Trophoblast cell (in vitro differentiated cells and primary cell): ENCODE results near the gene PGF.
"Not testable (repeated sequence)": the region's sequence is repeated elsewhere in the genome, so short reads cannot be mapped to it uniquely, and the experiment has no call there.

Experiments used
- DNase-seq, 2 donors: peaks; one replicate each; pipeline ENCODE4 v3.0.0-alpha.2; 2016
- H2AFZ ChIP-seq: 2 replicates; pipeline ENCODE4 v1.6.1; 2013; ENCODE audit warnings: low read length, moderate library complexity, mild to moderate bottlenecking; ENCODE audit not compliant: insufficient read depth, poor library complexity
- H2AK5ac ChIP-seq: 2 replicates; pipeline ENCODE4 v1.6.1; 2013; ENCODE audit warnings: mild to moderate bottlenecking, low read length
- H2BK120ac ChIP-seq: 2 replicates; pipeline ENCODE4 v1.6.1; 2013; ENCODE audit warnings: low read length, mild to moderate bottlenecking, moderate library complexity; ENCODE audit not compliant: insufficient read depth, poor library complexity
- H2BK12ac ChIP-seq: 2 replicates; pipeline ENCODE4 v1.6.1; 2013; ENCODE audit warnings: mild to moderate bottlenecking, low read length, moderate library complexity
- H2BK5ac ChIP-seq: 2 replicates; pipeline ENCODE4 v1.6.1; 2013; ENCODE audit warnings: low read length, low read depth, moderate library complexity, mild to moderate bottlenecking; ENCODE audit not compliant: poor library complexity
- H3K14ac ChIP-seq: 2 replicates; pipeline ENCODE4 v1.6.1; 2013; ENCODE audit warnings: mild to moderate bottlenecking, low read length
- H3K18ac ChIP-seq: 2 replicates; pipeline ENCODE4 v1.6.1; 2013; ENCODE audit warnings: mild to moderate bottlenecking, low read length
- H3K23ac ChIP-seq: 2 replicates; pipeline ENCODE4 v1.6.1; 2013; ENCODE audit warnings: low read length
- H3K27ac ChIP-seq: 2 replicates; pipeline ENCODE4 v1.5.1; 2013; ENCODE audit warnings: low read depth, mild to moderate bottlenecking, inconsistent platforms, low read length, moderate library complexity
- H3K27me3 ChIP-seq: 2 replicates; pipeline ENCODE4 v1.6.1; 2013; ENCODE audit warnings: inconsistent platforms, mild to moderate bottlenecking, low read length, moderate library complexity; ENCODE audit not compliant: insufficient read depth
- H3K36me3 ChIP-seq, 2 experiments: 1 replicate in 1 of 2; 2 replicates in 1 of 2; pipeline ENCODE4 v1.6.1; 2013; ENCODE audit warnings: low read length in 2 of 2, mild to moderate bottlenecking in 2 of 2, moderate library complexity in 1 of 2; ENCODE audit not compliant: insufficient read depth in 2 of 2, control insufficient read depth in 1 of 2
- H3K4ac ChIP-seq: 2 replicates; pipeline ENCODE4 v1.6.1; 2013; ENCODE audit warnings: low read depth, mild to moderate bottlenecking, low read length, moderate library complexity
- H3K4me1 ChIP-seq, 2 experiments: 1 replicate in 1 of 2; 2 replicates in 1 of 2; pipeline ENCODE4 v1.6.1; 2013; ENCODE audit warnings: low read length in 2 of 2, mild to moderate bottlenecking in 2 of 2, moderate library complexity in 1 of 2; ENCODE audit not compliant: insufficient read depth in 2 of 2, control insufficient read depth in 1 of 2
- H3K4me2 ChIP-seq: 2 replicates; pipeline ENCODE4 v1.6.1; 2013; ENCODE audit warnings: inconsistent platforms, mild to moderate bottlenecking, low read length, moderate library complexity
- H3K4me3 ChIP-seq: 2 replicates; pipeline ENCODE4 v1.5.1; 2013; ENCODE audit warnings: mild to moderate bottlenecking, low read depth, low read length, inconsistent platforms
- H3K79me1 ChIP-seq: one replicate; pipeline ENCODE4 v1.6.1; 2013; ENCODE audit warnings: low read length
- H3K79me2 ChIP-seq: 2 replicates; pipeline ENCODE4 v1.6.1; 2013; ENCODE audit warnings: low read length, mild to moderate bottlenecking; ENCODE audit not compliant: control insufficient read depth, insufficient read depth, poor library complexity
- H3K9ac ChIP-seq: 2 replicates; pipeline ENCODE4 v1.6.1; 2013; ENCODE audit warnings: mild to moderate bottlenecking, low read length
- H3K9me3 ChIP-seq: 2 replicates; pipeline ENCODE4 v1.6.1; 2013; ENCODE audit warnings: low read depth, mild to moderate bottlenecking, control low read depth, inconsistent platforms, low read length; ENCODE audit not compliant: insufficient read depth
- H4K12ac ChIP-seq: 2 replicates; pipeline ENCODE4 v1.6.1; 2013; ENCODE audit warnings: low read depth, mild to moderate bottlenecking, low read length, moderate library complexity
- H4K8ac ChIP-seq: 2 replicates; pipeline ENCODE4 v1.6.1; 2013; ENCODE audit warnings: low read depth, mild to moderate bottlenecking, low read length, moderate library complexity
- H4K91ac ChIP-seq: one replicate; pipeline ENCODE4 v1.6.1; 2013; ENCODE audit warnings: low read depth, mild to moderate bottlenecking, low read length, moderate library complexity
- WGBS: extraction: QIAGEN DNeasy Blood & Tissue Kit; methylation state at CpG from one replicate; pipeline ENCODE4 v1.1.7; 2013; ENCODE audit warnings: missing lambda C conversion rate; ENCODE audit not compliant: insufficient read length, insufficient coverage; ENCODE audit errors: extremely low coverage; 5-methylcytosine and 5-hydroxymethylcytosine counted together

PGF gene

DNA sequence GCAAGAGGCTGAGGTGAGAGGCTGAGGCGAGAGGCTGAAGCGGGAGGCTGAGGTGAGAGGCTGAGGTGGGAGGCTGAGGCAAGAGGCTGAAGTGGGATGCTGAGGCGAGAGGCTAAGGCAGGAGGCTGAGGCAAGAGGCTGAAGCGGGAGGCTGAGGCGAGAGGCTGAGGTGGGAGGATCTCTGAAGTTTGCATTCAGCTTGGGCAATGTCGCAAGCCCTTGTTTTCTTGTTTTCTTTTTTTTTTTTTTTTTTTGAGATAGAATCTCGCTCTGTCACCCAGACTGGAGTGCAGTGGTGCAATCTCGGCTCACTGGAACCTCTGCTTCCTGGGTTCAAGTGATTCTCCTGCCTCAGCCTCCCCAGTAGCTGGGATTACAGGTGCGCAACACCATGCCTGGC, 23.7 kb downstream of the PGF start:
- H3K79me2 ChIP-seq, H2BK5ac ChIP-seq, H3K4ac ChIP-seq, H3K36me3 ChIP-seq, DNase-seq, H3K18ac ChIP-seq, H3K27me3 ChIP-seq, H3K79me1 ChIP-seq, H4K12ac ChIP-seq, H3K9me3 ChIP-seq, H3K4me2 ChIP-seq, H4K8ac ChIP-seq, H3K27ac ChIP-seq, H3K4me1 ChIP-seq, H2AFZ ChIP-seq, H3K14ac ChIP-seq, H3K23ac ChIP-seq, H2BK12ac ChIP-seq, H3K9ac ChIP-seq, H2AK5ac ChIP-seq, H2BK120ac ChIP-seq, H4K91ac ChIP-seq, H3K4me3 ChIP-seq: not testable (repeated sequence)
- no CpG with 5 or more reads among the region's 9 CpGs for WGBS

DNA sequence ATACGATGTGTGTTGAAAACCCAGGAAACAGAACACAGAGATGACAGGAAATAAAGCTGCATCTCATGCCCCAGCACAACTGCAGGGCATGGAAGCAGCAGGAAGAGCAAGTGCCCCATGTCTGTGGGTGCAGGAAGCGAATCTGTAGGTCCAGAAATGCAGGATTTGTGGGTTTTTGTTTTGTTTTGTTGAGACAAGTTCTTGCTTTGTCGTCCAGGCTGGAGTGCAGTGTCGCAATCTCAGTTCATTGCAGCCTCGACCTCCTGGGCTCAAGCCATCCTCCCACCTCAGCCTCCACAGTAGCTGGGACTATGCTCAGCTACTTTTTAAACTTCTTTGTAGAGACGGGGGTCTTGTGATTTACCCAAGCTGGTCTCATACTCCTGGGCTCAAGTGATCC, 26.2 kb downstream of the PGF start:
- no peak overlapping the region for H3K4me3 ChIP-seq
- no CpG with 5 or more reads among the region's 6 CpGs for WGBS
- no peaks in the 10 kb centered on the region for H3K9me3 ChIP-seq
- no peak overlapping the region for H3K27ac ChIP-seq
- H2AFZ ChIP-seq = no peak overlapping the region
- no peak overlapping the region for H3K9ac ChIP-seq
- H3K79me2 ChIP-seq = no peaks in the 10 kb centered on the region
- no peak overlapping the region for H2AK5ac ChIP-seq
- H2BK12ac ChIP-seq = no peak overlapping the region
- no peak overlapping the region for H2BK5ac ChIP-seq
- no peak overlapping the region for H4K8ac ChIP-seq
- no peak for DNase-seq
- no peak overlapping the region for H2BK120ac ChIP-seq
- H3K79me1 ChIP-seq = no peaks in the 10 kb centered on the region
- H4K91ac ChIP-seq = no peak overlapping the region
- H3K4ac ChIP-seq = no peak overlapping the region
- no peaks in the 10 kb centered on the region for H3K27me3 ChIP-seq
- no peak overlapping the region for H3K14ac ChIP-seq
- H3K18ac ChIP-seq = no peak overlapping the region
- no peak overlapping the region for H4K12ac ChIP-seq
- no peak overlapping the region for H3K23ac ChIP-seq
- H3K36me3 ChIP-seq = no peaks in the 10 kb centered on the region
- no peaks in the 10 kb centered on the region for H3K4me1 ChIP-seq
- no peak overlapping the region for H3K4me2 ChIP-seq

DNA sequence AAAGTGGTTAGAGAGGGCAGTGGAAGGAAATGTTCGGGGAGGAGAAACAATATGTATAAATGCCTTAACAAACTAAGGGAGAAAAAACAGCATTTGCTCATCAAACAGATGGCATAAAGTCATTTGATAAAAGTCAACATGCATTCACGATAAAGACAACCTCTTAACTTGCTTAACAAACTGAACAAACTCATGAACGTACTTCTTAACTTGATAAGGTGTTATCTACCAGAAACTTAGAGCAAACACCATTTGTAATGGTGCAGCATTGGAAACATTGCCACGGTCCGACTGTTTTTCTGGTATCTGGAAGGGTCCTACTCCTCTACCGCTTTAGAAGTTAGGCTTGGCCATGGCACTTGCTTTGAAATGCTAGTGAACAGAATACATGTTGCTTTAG, 28.2 kb downstream of the PGF start:
- Histone ChIP-seq H2BK120ac (no peak overlapping the region), H4K8ac (no peak overlapping the region)
- DNase-seq = no peak

DNA sequence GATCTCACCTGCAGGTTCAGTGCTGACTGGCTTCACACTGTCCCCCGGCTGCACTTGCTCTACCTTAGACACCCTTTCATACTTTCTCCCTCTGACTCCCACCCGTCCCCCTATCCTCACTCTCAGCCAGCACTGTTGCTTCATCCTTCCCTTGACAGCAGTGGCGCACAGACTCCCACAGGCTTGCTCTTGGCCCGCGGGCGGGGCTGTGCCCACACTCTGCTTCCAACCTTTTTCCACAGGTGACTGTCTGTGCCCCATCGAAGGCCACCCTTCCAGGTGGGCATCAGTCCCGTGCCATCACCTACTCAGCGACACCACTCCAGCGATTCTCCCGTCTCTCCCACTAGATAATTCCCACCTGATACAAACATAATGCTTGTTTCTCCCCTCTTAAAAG, 31.3 kb downstream of the PGF start:
- no peak overlapping the region for H3K4me2 ChIP-seq
- no peak overlapping the region for H3K18ac ChIP-seq
- H3K4me3 ChIP-seq = no peak overlapping the region
- no peak overlapping the region for H2BK120ac ChIP-seq
- no CpG with 5 or more reads among the region's 11 CpGs for WGBS
- peaks cover 4% of the 10 kb centered on the region in 2 experiments for H3K4me1 ChIP-seq
- H3K79me1 ChIP-seq = no peaks in the 10 kb centered on the region
- no peaks in the 10 kb centered on the region for H3K9me3 ChIP-seq
- H3K27me3 ChIP-seq = no peaks in the 10 kb centered on the region
- H2BK5ac ChIP-seq = no peak overlapping the region
- no peak overlapping the region for H2BK12ac ChIP-seq
- no peak overlapping the region for H2AFZ ChIP-seq
- H3K36me3 ChIP-seq = no peaks in the 10 kb centered on the region
- H4K8ac ChIP-seq = no peak overlapping the region
- H3K4ac ChIP-seq = no peak overlapping the region
- no peak for DNase-seq
- H4K12ac ChIP-seq = no peak overlapping the region
- H3K14ac ChIP-seq = no peak overlapping the region
- H3K79me2 ChIP-seq = no peaks in the 10 kb centered on the region
- H3K27ac ChIP-seq = no peak overlapping the region
- H2AK5ac ChIP-seq = no peak overlapping the region
- H3K23ac ChIP-seq = no peak overlapping the region
- no peak overlapping the region for H3K9ac ChIP-seq
- no peak overlapping the region for H4K91ac ChIP-seq

More for the DNA sequence above, 28.2 kb downstream of the PGF start:
- Histone ChIP-seq H3K14ac (no peak overlapping the region), H3K36me3 (no peaks in the 10 kb centered on the region), H2BK5ac (no peak overlapping the region), H3K4ac (no peak overlapping the region), H3K23ac (no peak overlapping the region), H2BK12ac (no peak overlapping the region), H4K12ac (no peak overlapping the region), H4K91ac (no peak overlapping the region), H3K4me2 (no peak overlapping the region), H3K4me3 (no peak overlapping the region), H3K79me1 (no peaks in the 10 kb centered on the region), H3K27me3 (no peaks in the 10 kb centered on the region), H3K9me3 (no peaks in the 10 kb centered on the region), H3K27ac (no peak overlapping the region), H2AFZ (no peak overlapping the region), H3K9ac (no peak overlapping the region), H3K79me2 (no peaks in the 10 kb centered on the region), H3K18ac (no peak overlapping the region), H3K4me1 (peaks cover 4% of the 10 kb centered on the region in 2 experiments), H2AK5ac (no peak overlapping the region)
- WGBS = no CpG with 5 or more reads among the region's 6 CpGs
